Esophagus muscularis mucosa (tissue), 4 donors: ENCODE measurements around the gene CDHR3.

Source experiments
- EP300 ChIP-seq: sonication (generic); formaldehyde crosslinking; IDR thresholded peaks from one replicate; pipeline ENCODE4 v1.6.1; 2017; ENCODE audit warnings: antibody characterized with exemption
- POLR2A ChIP-seq: fragments of 450-650 bp; IDR thresholded peaks from one replicate; pipeline ENCODE4 v1.6.1; 2017; ENCODE audit warnings: antibody characterized with exemption, moderate library complexity, mild to moderate bottlenecking, low read depth
- TF ChIP-seq, protein P1 (sequence below), 3 experiments: fragments of 200-600 bp in 2 of 3; fragments of 450-650 bp in 1 of 3; sonication (generic) in 2 of 3; IDR thresholded peaks; one replicate each; pipeline ENCODE4 v1.5.1; 2017 to 2019; ENCODE audit warnings: antibody characterized with exemption in 3 of 3, mild to moderate bottlenecking in 2 of 3, moderate library complexity in 1 of 3

DNA sequence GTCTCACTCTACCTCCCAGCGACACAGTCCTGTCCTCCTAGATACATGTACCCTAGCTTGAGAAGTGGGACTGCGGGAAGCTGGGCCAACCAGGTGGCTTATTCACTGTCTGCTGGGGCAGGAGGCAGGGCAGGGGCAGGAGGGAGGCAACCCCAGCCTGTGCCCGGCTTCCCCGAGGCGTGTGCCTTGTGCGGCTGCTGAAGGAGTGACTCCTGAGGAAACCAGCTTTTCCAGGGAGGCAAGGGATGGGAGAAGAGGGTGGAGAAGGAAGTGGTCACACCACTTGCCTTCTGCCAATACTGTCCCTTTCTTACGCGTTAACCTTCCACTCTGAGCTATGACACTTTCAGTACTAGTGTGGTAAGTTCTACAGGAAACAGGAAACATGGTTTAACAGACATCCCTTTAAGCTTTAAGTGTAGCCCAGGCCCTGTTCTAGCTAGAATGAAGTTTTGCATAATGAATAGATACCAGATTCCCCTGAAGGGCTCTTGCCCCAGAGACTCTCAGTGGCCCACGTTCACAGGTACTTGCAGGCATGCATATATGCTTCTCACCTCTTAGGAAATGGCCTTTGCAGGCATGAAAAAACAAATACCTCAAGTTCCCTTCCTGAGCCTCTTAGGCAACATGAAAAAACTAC, 108.4 kb downstream of the CDHR3 start:
- TF ChIP-seq, protein P1, sequence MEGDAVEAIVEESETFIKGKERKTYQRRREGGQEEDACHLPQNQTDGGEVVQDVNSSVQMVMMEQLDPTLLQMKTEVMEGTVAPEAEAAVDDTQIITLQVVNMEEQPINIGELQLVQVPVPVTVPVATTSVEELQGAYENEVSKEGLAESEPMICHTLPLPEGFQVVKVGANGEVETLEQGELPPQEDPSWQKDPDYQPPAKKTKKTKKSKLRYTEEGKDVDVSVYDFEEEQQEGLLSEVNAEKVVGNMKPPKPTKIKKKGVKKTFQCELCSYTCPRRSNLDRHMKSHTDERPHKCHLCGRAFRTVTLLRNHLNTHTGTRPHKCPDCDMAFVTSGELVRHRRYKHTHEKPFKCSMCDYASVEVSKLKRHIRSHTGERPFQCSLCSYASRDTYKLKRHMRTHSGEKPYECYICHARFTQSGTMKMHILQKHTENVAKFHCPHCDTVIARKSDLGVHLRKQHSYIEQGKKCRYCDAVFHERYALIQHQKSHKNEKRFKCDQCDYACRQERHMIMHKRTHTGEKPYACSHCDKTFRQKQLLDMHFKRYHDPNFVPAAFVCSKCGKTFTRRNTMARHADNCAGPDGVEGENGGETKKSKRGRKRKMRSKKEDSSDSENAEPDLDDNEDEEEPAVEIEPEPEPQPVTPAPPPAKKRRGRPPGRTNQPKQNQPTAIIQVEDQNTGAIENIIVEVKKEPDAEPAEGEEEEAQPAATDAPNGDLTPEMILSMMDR (IDR thresholded peaks at IDR 0.05) = no peak
- TF ChIP-seq POLR2A = no peak
- no peak for TF ChIP-seq EP300
